MM.1S (cell line): ENCODE data around the gene ROR2.

ENCODE experiments used
- DNase-seq: peaks from one replicate; pipeline ENCODE4 v3.0.0-alpha.2; 2015
- H2AFZ ChIP-seq: fragments of 300-600 bp; sonication (generic); 2 replicates; pipeline ENCODE4 v1.6.0; 2016; ENCODE audit warnings: antibody characterized with exemption, low read length
- H3F3A ChIP-seq: fragments of 300-600 bp; sonication (generic); 2 replicates; pipeline ENCODE4 v1.6.1; 2016; ENCODE audit warnings: mild to moderate bottlenecking, antibody characterized with exemption, low read length, moderate library complexity, mixed read lengths; ENCODE audit not compliant: insufficient read depth
- H3K27ac ChIP-seq: fragments of 300-600 bp; sonication (generic); 2 replicates; pipeline ENCODE4 v1.5.1; 2016; ENCODE audit warnings: mild to moderate bottlenecking, low read length
- H3K27me3 ChIP-seq: fragments of 300-600 bp; sonication (generic); replicated peaks from 2 replicates; pipeline ENCODE4 v1.6.0; 2016; ENCODE audit warnings: low read length; ENCODE audit not compliant: insufficient read depth
- H3K36me3 ChIP-seq: fragments of 300-600 bp; sonication (generic); replicated peaks from 2 replicates; pipeline ENCODE4 v1.6.1; 2016; ENCODE audit warnings: mild to moderate bottlenecking, low read length, mixed read lengths; ENCODE audit not compliant: insufficient read depth
- H3K4me1 ChIP-seq: fragments of 300-600 bp; sonication (generic); 2 replicates; pipeline ENCODE4 v1.6.1; 2016; ENCODE audit warnings: low read length, mixed read lengths
- H3K4me2 ChIP-seq: fragments of 300-600 bp; sonication (generic); 2 replicates; pipeline ENCODE4 v1.6.0; 2016; ENCODE audit warnings: low read depth, low read length
- H3K4me3 ChIP-seq: fragments of 300-600 bp; sonication (generic); 2 replicates; pipeline ENCODE4 v1.5.1; 2016; ENCODE audit warnings: low read length, mixed read lengths
- H3K79me2 ChIP-seq: fragments of 300-600 bp; sonication (generic); 2 replicates; pipeline ENCODE4 v1.6.1; 2016; ENCODE audit warnings: mixed run types, low read length, mixed read lengths
- H3K9ac ChIP-seq: fragments of 300-600 bp; sonication (generic); 2 replicates; pipeline ENCODE4 v1.6.1; 2016; ENCODE audit warnings: low read length, mixed read lengths
- H3K9me2 ChIP-seq: fragments of 300-600 bp; sonication (generic); replicated peaks from 2 replicates; pipeline ENCODE4 v1.6.1; 2016; ENCODE audit warnings: mild to moderate bottlenecking, low read length, mixed read lengths; ENCODE audit not compliant: insufficient read depth
- H3K9me3 ChIP-seq: fragments of 300-600 bp; sonication (generic); replicated peaks from 2 replicates; pipeline ENCODE4 v1.6.1; 2016; ENCODE audit warnings: mild to moderate bottlenecking, low read length, mixed read lengths; ENCODE audit not compliant: insufficient read depth
- H4K20me1 ChIP-seq: fragments of 300-600 bp; sonication (generic); 2 replicates; pipeline ENCODE4 v1.6.1; 2016; ENCODE audit warnings: mild to moderate bottlenecking, low read length, moderate library complexity, mixed read lengths; ENCODE audit not compliant: insufficient read depth
- EZH2 ChIP-seq: fragments of 300-600 bp; sonication (generic); optimal IDR thresholded peaks from 2 replicates; pipeline ENCODE3; 2017; ENCODE audit warnings: low read depth, mild to moderate bottlenecking, antibody characterized with exemption, low read length, mixed read lengths
- EZH2phosphoT487 ChIP-seq: fragments of 300-600 bp; sonication (generic); IDR thresholded peaks from 2 replicates; pipeline ENCODE4 v1.6.1; 2018; ENCODE audit warnings: antibody characterized with exemption, low read length
- TF ChIP-seq, protein P1 (sequence below): fragments of 300-600 bp; sonication (generic); IDR thresholded peaks from 2 replicates; pipeline ENCODE4 v1.5.1; 2016; ENCODE audit warnings: antibody characterized with exemption, low read length, mixed read lengths

ROR2 gene

DNA sequence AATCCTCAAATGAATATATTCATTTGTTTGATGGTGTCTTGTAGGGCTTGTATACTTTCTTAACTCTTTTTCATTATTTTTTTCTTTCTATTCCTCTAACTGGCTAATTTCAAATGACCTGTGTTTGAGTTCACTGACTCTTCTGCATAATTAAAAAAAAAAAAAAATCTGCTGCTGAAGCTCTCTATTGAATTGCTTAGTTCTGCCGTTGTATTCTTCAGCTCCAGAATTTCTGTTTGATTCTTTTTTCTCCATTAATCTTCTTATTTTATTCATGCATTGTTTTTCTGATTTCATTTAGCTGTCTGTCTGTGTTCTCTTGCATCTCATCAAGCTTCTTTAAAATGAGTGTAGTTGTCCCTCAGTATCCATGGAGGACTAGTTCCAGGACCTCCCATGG is 244.6 kb downstream of the ROR2 start:
- H3K27me3 ChIP-seq, result no peaks in the 10 kb centered on the region
- TF ChIP-seq, protein P1, sequence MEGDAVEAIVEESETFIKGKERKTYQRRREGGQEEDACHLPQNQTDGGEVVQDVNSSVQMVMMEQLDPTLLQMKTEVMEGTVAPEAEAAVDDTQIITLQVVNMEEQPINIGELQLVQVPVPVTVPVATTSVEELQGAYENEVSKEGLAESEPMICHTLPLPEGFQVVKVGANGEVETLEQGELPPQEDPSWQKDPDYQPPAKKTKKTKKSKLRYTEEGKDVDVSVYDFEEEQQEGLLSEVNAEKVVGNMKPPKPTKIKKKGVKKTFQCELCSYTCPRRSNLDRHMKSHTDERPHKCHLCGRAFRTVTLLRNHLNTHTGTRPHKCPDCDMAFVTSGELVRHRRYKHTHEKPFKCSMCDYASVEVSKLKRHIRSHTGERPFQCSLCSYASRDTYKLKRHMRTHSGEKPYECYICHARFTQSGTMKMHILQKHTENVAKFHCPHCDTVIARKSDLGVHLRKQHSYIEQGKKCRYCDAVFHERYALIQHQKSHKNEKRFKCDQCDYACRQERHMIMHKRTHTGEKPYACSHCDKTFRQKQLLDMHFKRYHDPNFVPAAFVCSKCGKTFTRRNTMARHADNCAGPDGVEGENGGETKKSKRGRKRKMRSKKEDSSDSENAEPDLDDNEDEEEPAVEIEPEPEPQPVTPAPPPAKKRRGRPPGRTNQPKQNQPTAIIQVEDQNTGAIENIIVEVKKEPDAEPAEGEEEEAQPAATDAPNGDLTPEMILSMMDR, result no peak
- TF ChIP-seq EZH2 (no peak), EZH2phosphoT487 (no peak)
- no peaks in the 10 kb centered on the region for H3K9me2 ChIP-seq

DNA sequence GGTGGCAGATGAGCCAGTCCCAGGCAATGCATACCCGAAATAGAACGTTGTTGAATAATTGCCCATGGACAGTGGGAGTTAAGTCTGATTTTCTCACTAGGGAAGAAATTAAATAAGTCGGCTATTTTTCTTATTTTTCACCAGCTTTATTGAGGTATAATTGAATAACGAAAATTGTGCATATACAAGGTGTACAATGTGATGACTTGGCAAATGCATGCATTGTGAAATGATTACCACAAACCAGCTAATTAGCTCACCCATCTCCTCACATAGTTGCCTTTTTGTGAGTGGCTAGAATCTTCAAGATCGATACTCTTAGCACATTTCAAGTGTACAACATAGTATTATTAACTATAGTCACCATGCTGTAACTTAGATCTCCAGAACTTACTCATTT is 249.6 kb downstream of the ROR2 start:
- no peak overlapping the region for H2AFZ ChIP-seq
- H3K9ac ChIP-seq, result no peak overlapping the region
- H3K27me3 ChIP-seq, result no peaks in the 10 kb centered on the region
- H3F3A ChIP-seq, result no peaks in the 10 kb centered on the region
- H3K4me2 ChIP-seq, result no peak overlapping the region
- no peaks in the 10 kb centered on the region for H3K79me2 ChIP-seq
- H4K20me1 ChIP-seq, result no peaks in the 10 kb centered on the region
- TF ChIP-seq EZH2, result no peak
- TF ChIP-seq, protein P1, result no peak
- no peak for TF ChIP-seq EZH2phosphoT487
- H3K27ac ChIP-seq, result no peak overlapping the region
- H3K4me1 ChIP-seq, result no peaks in the 10 kb centered on the region
- no peaks in the 10 kb centered on the region for H3K9me2 ChIP-seq
- no peak for DNase-seq
- no peaks in the 10 kb centered on the region for H3K9me3 ChIP-seq
- no peak overlapping the region for H3K4me3 ChIP-seq
- H3K36me3 ChIP-seq, result no peaks in the 10 kb centered on the region

More for the DNA sequence above, 244.6 kb downstream of the ROR2 start:
- Histone ChIP-seq H3K4me1 (no peaks in the 10 kb centered on the region), H2AFZ (no peak overlapping the region), H3K36me3 (no peaks in the 10 kb centered on the region), H3K79me2 (no peaks in the 10 kb centered on the region), H3K4me3 (no peak overlapping the region), H3K9ac (no peak overlapping the region), H3F3A (no peaks in the 10 kb centered on the region), H3K4me2 (no peak overlapping the region), H4K20me1 (no peaks in the 10 kb centered on the region), H3K27ac (no peak overlapping the region), H3K9me3 (no peaks in the 10 kb centered on the region)
- no peak for DNase-seq

DNA sequence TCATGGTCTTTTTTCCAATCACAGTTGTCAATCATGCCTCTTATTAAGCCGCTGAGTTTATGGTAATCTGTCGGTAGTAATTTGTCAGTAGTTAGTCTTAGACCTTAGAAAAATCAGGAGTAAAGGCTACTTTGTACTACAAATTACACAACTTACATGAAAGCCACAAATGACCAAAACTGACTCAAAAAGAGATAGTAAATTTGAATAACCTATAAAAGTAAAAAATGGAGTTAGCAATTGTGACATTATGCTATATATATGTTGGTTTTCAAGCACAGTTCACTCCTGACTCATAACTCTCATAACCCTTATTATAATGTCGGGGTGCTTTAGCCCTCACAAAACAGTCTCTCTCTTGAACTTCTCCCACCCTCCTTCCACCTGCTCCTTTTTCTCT is 251.8 kb downstream of the ROR2 start:
- H3K4me1 ChIP-seq, result no peaks in the 10 kb centered on the region
- no peak overlapping the region for H3K4me2 ChIP-seq
- no peaks in the 10 kb centered on the region for H3K9me3 ChIP-seq
- H3K4me3 ChIP-seq, result no peak overlapping the region
- no peaks in the 10 kb centered on the region for H4K20me1 ChIP-seq
- no peak overlapping the region for H2AFZ ChIP-seq
- no peaks in the 10 kb centered on the region for H3K36me3 ChIP-seq
- no peak overlapping the region for H3K9ac ChIP-seq
- no peaks in the 10 kb centered on the region for H3K9me2 ChIP-seq
- DNase-seq, result no peak
- H3K27ac ChIP-seq, result no peak overlapping the region
- no peak for TF ChIP-seq EZH2
- TF ChIP-seq EZH2phosphoT487, result no peak
- TF ChIP-seq, protein P1, result no peak
- H3F3A ChIP-seq, result no peaks in the 10 kb centered on the region
- H3K79me2 ChIP-seq, result no peaks in the 10 kb centered on the region
- H3K27me3 ChIP-seq, result no peaks in the 10 kb centered on the region
